Activated CD8-positive, alpha-beta memory T cell treated with anti-CD3 and anti-CD28 coated beads, Interleukin-2, amount 50 U/mL, for 1 hour (primary cell): Measurements from ENCODE around the gene SH3PXD2A.

Source experiments
- DNase-seq: peaks from one replicate; pipeline ENCODE4 v3.0.0-alpha.2; 2020; ENCODE audit errors: extremely low read depth

SH3PXD2A gene

DNA sequence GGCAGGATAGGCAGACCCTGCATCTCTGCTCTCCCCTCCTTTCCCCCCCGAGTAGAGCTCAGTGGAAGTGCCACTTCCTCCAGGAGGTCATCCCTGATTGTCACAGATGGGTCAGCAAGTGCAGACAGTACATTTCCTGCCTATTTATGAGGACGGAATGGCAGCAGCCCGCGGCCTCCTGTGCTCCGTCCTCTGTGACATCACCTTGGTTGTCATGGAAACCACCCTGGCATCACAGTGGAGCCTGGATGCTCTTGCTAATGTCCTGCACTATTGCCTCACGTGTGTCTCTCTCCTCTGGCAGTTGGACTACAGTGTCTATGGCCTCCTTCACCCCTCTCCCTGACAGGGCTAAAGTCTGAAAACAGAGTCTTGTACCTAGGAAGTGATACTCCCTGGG is 148.6 kb downstream of the SH3PXD2A start:
- DNase-seq = no peak

DNA sequence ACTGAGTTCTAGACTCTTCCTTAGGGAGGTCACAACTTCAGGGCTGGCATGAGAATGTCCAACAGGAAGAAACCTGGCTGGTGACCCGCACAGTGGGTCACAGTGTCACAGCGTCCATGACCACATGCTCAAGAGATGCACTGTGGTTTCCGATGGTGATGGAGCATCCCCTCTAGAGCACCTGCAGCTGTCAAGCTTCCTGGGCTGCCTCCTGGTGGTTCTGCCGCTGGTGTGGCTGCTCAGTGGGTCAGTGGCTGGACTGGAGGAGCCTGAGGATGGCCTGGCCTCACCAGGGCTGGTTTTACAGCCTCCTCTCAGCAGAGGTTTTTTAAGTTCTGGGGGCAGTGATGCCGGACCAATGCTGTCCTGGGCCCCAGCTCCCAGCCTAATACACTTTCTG is 149.3 kb downstream of the SH3PXD2A start:
- no peak for DNase-seq

DNA sequence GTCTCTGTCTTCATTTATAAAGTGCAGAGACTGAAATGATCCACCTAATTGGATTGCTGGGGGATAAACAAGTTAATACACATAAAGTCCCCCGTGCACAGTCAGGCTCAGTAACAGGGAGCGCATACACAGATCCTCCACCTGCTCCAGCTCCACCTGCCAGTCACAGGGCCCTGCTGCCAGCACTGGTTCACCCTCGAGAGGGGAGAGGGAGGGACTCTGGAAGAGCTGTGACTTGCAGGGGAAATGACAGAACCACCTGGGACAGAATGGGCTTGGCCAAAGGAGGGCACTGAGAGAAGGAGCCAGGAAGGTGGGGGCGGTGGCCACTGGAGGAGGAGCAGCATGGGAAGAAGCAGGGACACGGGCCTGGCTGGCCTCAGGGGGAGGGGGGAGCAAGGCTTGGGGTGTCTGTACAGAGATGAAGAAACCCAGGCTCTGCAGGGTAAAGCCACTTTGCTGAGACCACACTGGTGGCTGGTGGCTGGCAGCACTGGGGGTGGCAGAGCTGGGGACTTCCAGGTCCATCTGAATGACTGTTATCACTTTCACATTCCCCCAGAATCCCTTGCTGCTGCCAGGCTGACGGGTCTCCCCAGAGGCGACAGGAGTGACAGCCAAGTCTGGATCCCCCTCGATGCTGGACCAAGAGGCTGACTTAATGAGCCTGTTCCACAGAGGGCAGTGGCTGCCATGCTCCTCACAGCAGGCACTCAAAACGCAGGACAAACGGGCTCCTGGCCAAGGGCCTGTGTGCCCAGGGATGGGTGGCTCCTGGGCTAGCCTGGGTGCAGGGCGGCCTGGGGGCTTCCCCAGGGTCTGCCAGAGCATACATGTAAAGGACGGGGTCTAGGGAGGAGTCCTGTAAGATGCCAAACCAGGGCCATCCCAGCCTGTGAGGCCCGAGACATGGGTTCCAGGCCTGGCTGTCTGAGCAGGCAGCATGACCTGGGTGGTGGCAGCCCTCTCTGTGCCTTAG is 151.1 kb downstream of the SH3PXD2A start:
- no peak for DNase-seq

DNA sequence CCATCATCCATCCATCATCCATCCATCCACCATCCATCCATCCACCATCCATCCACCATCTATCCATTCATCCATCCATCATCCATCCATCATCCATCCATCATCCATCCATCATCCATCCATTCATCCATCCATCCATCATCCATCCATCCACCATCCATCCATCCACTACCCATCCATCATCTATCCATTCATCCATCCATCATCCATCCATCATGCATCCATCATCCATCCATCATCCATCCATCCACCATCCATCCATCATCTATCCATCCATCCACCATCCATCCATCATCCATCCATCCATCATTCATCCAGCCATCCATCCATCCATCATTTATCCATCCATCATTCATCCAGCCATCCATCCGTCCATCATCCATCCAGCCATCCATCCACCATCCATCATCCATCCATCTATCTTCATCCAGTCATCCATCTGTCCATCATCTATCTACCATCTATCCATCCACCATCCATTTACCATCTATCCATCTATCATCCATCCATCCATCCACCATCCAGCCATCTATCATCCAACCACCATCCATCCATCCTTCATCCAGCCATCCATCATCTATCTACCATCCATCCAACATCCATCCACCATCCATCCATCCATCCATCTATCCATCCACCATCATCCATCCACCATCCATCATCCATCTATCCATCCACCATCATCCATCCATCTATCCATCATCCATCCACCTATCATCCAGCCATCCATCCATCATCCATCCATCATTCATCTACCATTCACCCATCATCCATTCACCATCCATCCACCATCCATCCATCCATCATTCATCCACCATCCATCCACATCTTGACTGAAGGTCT is 153.8 kb downstream of the SH3PXD2A start:
- DNase-seq = no peak

DNA sequence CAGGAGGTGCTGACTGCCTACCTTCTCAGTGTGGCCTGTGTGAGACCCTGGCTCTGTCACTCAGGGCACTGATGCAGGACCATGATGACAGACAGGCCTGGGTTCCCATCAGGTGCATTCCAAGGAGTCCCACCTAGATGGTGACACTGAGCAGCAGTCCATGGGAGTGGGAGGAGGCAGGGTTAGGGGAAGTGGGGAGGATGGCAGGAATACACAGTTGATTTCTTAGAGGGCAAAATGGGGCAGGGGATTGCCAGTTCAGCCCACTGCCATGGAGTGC is 155.0 kb downstream of the SH3PXD2A start:
- DNase-seq = no peak

DNA sequence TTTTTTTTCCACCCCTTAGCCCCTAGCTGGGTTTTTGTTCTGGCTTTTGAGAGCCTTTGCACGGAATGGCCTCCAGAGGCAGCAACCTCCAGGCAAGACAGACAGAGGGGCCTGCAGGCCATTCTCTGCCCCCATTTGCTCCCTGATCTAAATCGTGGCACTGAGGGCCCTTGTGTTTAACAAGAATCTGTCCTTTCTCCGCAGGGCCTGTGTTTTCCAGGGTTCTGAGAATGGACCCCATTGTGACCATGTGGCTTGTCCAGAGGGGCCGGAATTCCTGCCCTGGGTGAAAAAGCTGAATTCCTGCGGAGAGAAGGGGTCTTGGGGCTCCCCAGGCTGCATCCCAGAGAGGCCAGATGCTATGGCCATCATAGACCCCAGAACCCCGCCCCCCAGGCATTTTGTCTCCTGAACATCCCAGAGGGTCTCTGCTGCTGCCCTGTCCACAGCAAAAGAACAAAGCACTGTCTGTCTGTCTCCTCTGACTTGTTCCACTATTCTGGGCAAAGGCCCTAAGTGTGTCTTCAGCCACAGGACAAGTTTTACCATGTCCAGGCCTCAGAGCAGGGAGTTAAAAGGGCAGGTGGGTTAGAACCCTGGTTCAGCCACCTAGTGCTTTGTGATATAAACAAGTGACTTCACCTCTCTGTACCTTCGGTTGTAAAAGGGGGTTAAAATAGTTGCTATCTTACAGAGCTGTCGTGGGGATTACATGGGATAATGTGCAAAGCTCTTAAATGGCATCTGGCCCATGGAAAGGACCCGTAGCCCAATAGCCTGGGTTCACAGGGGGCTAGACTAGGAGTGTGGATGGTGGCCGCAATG is 155.6 kb downstream of the SH3PXD2A start:
- DNase-seq = no peak

DNA sequence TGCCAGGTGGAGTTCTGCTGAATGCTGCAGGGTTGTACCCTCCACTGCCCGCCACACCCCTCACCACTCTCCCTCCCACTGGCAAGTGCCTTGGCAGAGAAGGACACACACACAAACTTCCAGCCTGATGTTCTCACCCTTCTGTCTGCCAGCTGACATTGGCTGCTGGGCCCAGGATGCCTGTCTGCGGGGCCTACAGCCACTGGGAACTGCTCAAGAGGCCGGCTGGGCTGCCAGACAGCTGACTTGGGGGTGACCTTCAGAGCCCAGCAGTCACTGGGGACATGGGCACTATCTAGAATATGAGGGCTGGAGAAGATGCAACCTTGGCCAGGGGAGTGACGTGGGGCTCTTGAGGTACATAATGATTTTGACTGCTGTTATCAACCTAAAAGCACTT is 157.1 kb downstream of the SH3PXD2A start:
- no peak for DNase-seq

DNA sequence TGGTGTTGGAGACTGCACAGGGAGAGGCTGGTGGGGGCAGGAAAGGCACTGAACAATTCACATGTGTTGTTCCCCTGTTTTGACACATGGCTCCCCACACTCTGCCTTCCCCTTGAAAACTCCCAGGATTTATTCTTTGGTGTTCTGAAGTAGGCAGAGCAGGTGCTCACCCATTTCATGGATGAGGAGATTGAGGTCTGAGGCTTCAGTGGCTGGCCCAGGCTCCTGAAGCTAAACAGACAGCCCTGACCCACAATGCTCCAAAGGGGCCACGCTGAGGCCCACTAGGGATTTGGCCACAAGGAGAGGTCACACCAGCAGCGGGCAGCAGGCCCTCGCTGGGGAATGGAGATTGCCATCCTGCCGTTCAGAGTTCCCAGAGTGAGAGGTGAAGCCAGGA is 157.6 kb downstream of the SH3PXD2A start:
- DNase-seq = no peak

DNA sequence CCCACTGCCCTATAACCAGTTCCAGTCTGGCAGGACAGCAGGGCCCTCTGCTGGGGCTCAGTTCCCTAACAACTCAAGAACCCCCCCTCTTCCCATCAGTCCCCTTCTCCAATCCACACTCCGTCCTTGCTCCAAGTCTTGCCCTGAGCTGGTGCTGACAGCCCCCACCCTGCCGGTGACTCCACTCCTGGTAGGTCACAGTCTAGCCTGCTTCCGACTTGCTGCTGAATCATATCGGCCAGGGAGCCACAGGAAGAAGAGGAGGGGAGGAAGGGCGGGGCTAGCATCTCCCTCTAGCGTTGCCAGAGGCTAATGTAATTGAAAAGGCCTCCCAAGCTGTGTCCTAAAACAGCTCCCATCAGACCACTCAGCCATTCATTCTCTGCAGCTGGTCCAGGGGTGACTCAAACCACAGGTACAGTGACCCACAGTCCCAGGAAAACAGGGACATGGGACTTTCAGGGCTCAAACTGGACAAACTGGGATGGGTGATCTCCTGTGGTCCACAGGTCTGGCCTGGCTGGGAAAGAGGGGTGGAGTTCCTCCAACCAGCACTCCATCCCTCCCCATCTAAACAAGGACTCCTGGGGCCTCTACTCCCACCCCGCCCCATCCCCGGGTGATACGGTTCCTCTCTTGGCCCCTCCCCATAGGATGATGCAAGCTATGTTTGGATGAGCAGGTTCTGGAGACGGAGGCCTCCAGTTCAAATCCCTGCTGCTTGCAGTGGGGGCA is 158.8 kb downstream of the SH3PXD2A start:
- peak; percentile 21 for DNase-seq

DNA sequence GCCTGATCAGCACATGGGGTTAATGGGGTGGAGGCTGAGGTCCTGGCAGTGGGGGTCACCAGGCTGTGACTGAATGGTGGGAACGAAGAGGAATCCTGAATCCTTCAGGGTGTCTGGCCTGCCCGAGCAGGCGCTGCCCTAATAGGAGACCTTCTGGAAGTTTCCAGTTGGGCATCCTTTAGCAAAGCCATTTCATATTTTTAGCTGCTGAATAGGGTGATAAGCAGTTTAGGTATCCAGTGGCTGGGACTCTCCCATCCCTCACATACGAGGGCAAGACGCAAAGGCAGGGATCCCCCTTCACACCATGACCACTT is 159.3 kb downstream of the SH3PXD2A start:
- no peak for DNase-seq

DNA sequence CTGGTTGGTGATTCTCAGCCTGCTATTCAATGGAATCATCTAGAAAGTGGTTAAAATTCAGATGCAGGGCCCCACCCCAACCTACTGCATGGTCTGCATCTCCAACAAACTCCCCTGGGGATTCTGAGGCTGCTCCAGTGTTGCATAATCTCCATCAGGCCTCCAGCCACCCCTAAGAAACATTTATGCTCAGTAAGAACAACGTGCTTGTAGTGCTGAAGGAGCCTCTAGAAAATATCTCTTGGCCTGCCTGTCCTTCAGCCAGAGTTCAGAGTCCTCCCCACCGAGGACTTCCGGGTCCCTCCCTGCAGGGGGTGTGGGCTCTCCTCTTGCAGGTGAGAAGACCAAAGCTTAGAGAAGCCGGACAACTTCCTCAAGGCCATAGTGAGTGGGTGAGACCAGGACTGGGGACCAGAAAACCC is 159.8 kb downstream of the SH3PXD2A start:
- no peak for DNase-seq

DNA sequence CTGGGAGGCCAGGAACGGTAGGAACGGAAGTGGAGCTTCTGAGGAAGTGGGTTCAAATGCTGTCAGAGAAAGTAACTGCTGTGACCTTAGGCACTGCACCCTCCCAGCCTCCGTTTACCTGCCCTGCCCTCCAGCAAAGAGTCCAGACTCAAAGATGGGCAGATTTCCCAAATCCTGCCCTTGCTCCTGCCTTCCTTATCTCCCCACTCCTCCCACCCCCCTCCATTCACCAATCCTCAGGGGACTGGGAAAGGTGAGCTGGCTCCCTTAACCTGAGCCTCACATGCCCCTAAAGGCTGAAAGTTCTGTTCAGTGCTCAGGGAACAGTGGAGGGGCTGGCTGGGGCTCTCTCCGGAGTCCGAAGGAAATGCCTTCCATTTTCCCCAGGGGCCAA is 161.6 kb downstream of the SH3PXD2A start:
- no peak for DNase-seq

DNA sequence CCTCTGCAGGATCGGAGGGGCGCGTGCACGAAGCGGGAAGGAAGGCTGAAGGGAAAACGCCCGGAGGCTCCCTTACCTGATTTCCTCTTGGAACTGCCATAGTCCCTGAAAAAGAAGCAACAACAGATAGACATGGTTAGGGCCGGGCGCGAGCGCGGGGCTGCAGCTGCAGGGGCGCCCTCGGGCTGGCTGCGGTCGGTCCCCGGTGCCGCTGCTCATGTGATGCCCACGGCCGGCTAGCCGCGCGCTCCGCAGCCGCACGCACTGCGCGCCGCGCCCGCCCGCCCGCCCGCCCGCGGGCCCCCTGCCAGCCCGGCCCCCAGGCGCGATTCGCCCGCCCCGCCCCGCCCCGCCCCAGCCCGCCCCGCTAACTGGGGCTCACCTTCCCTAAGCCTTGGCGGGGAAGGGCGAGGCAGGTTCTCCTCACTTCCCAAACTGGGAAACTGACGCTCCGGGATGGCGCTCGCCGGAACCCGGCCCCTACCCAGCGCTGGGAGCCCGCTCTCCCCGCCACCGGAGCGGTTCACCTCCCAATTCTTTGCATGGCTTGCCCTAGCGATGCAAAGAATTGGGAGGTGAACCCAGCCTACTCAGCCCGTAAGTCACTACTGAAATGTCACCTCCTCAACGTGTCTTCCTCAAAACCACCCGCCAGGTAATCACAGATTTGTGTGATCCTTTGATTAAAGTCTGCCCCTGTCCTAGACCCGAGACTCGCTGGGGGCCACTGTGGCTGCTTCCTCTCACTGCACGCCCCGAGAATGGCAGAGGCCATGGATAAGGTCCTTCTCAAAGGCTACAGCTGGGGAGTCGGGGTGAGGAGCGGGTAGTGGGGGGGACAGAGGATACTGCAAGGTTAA is 162.2 kb downstream of the SH3PXD2A start:
- DNase-seq = no peak

DNA sequence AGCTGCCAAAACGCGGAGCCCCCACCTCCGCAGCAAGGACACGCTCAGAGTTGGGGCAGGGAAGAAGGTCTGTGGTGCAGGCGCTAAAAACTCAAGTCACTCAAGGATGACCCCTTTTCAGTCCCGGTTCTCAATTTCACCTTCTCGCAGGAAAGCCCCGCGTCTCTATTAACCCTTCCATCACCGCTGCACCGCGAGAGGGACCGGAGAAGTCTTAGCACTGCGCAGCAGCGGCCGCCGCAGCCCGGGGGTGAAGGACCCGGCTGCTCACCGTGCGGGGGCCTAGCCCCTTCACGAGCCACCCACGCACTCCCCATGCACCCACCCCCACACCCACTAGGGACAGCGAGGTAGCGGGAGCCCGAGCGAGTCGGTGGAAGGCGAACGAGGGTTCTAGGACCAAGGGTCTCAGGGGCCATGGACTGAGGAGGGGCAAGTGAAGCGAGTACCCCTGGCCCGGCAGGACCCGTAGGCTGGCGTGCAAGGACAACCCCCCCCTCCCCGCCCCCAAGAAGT is 162.9 kb downstream of the SH3PXD2A start:
- no peak for DNase-seq

DNA sequence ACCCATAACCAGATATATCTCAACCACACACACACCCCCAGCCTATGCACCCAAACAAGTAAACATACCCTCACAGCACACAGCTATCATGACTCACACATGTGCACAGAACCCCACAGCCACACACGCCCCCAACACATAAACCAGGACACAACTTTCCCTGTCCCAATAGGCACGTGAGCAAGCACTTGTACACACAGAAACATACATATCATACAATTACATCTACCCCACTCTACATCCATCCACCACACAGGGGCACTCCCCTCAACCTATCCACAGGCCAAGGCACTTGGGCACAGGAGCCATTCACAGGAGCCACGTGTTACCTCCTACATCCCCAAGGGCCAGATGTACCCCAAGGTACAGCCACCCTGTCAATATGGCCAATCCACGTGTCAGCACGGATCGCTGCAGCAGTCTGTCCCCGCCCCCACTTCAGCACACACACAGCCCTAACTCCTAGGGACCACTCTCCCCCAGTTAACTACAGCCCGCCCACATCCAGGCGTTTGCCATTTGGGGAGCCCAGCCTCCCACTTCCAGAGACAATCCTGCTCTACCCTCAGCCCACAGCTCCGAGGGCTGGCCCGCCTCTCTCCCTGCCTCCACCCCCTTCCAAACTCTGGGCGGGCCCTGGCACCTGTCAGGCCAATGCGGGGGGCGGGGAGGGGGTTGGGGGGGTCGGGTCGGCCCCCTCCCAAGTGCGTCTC is 163.5 kb downstream of the SH3PXD2A start:
- DNase-seq = no peak

DNA sequence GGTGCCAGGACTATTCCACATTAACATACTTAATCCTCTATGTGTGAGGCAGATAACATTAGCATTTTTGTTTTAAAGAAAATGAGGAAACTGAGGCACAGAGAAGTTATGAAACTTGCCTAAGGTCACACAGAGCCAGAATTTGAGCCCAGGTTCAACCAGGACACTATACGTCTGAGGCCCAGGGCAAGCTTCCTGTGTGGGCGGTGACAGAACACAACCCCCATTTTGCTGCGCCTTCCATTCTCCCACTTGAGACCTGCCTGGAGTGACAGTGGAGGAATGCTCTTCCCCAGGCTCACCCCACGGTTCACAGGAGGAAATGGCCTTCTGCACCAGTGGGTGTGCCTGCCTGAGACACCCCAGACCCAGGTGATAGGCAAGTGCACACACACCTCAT is 164.1 kb downstream of the SH3PXD2A start:
- DNase-seq = no peak

DNA sequence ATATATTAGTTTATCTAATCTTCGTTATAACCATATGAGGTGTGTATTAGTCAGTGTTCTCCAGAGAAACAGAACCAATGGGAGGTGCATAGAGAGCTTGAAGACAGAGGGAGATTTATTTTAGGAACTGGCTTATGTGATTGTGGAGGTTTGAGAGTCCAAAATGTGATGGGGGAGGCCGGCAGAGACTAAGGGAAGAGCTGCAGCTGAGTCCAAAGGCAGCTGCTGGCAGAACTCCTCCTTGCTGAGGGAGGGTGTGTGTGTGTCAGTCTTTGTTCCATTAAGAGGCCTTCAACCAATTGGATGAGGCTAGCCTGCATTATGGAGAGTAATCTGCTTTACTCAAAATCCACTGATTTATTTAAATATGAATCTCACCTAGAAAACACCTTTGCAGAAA is 165.1 kb downstream of the SH3PXD2A start:
- no peak for DNase-seq

DNA sequence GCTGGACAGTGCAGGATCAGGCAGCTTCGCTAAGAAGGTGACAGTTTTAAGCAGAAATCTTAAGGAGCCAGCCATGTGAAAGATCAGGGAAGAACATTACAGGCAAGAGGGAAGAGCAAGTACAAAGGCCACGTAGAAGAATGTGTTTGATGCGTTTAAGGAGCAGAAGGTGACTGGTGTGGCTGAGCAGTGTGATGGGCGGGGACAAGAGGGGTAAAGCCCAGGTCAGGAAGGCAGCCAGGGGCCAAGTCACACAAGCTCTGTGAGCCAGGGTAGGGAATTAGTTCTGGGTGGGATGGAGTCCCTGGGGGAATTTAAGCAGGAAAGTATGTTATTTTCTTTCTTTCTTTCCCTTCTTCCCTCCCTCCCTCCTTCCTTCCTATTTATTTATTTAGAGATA is 166.9 kb downstream of the SH3PXD2A start:
- DNase-seq = no peak

DNA sequence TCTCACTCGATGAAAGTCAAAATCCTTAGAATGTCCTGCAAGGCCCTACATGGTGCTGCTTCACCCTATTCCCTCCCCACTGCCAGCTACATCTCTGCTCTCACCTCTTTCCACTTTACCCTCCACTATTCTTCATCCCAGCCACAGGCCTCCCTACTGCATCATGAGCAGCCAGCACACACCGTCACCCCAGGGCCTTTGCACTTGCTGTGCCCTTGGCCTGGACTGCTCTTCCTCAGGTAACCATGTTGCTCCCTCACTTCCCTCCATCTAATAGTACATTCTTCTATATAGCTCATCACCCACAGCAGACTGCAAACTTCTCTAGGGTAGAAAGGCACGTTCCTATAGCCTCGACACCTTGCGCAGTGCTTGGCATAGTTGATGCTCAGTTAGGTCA is 167.7 kb downstream of the SH3PXD2A start:
- DNase-seq = no peak

DNA sequence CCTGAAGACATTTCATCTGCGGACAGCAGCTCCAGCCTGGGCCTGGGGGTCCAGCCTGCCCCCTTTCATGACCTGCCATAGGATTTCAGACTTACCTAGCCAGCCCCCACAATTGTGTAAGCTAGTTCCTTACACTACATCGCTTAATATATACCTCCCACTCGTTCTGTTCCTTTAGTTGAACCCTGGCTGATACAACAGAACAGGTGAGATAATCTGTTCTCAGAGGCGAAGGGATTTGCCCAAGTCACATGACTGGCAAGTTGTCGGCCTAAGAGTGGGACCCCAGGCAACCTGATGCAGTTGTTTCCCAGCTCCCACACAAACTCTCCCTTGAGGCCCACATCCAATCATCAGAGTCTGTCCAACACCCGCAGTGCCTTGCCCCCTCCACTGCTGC is 168.2 kb downstream of the SH3PXD2A start:
- DNase-seq = no peak
